HG03196 (cell line): Measurements from ENCODE around the gene SEMA3C.

Experiments used
- ATAC-seq: cut with Tn5 transposase; IDR thresholded peaks from one replicate; pipeline ENCODE4 v1.9.1; 2021; ENCODE audit not compliant: unreplicated experiment

Gene SEMA3C

GRCh38 chr7:80785276-80785675, 133.6 kb downstream of the SEMA3C start:
- no peak for ATAC-seq

GRCh38 chr7:80783678-80784327, 135.0 kb downstream of the SEMA3C start:
- ATAC-seq = no peak

- no peak for ATAC-seq
Measured at GRCh38 chr7:80783186-80783677, 135.6 kb downstream of the SEMA3C start.

- no peak for ATAC-seq
Measured at GRCh38 chr7:80781561-80781979, 137.3 kb downstream of the SEMA3C start.

GRCh38 chr7:80781146-80781545, 137.7 kb downstream of the SEMA3C start:
- ATAC-seq = no peak

GRCh38 chr7:80779456-80779855, 139.4 kb downstream of the SEMA3C start:
- ATAC-seq = no peak

GRCh38 chr7:80775897-80776296, 143.0 kb downstream of the SEMA3C start:
- no peak for ATAC-seq

- ATAC-seq = no peak
Measured at GRCh38 chr7:80775482-80775881, 143.4 kb downstream of the SEMA3C start.

- ATAC-seq = no peak
Measured at GRCh38 chr7:80774843-80775242, 144.0 kb downstream of the SEMA3C start.

- ATAC-seq = no peak
Measured at GRCh38 chr7:80773787-80774508, 144.9 kb downstream of the SEMA3C start.

GRCh38 chr7:80772347-80772993, 146.4 kb downstream of the SEMA3C start:
- no peak for ATAC-seq

GRCh38 chr7:80771523-80771922, 147.3 kb downstream of the SEMA3C start:
- no peak for ATAC-seq

- ATAC-seq = no peak
Measured at GRCh38 chr7:80770675-80771081, 148.2 kb downstream of the SEMA3C start.

GRCh38 chr7:80770061-80770460, 148.8 kb downstream of the SEMA3C start:
- no peak for ATAC-seq

- no peak for ATAC-seq
Measured at GRCh38 chr7:80768756-80769155, 150.1 kb downstream of the SEMA3C start.

- no peak for ATAC-seq
Measured at GRCh38 chr7:80767654-80768053, 151.2 kb downstream of the SEMA3C start.

GRCh38 chr7:80766724-80767123, 152.1 kb downstream of the SEMA3C start:
- ATAC-seq = no peak

- ATAC-seq = no peak
Measured at GRCh38 chr7:80764132-80764531, 154.7 kb downstream of the SEMA3C start.

GRCh38 chr7:80763704-80764103, 155.1 kb downstream of the SEMA3C start:
- no peak for ATAC-seq

- no peak for ATAC-seq
Measured at GRCh38 chr7:80763289-80763688, 155.6 kb downstream of the SEMA3C start.

- ATAC-seq = no peak
Measured at GRCh38 chr7:80760292-80760691, 158.6 kb downstream of the SEMA3C start.
